HG02623 (cell line): ENCODE measurements around the gene MRPS2.
"Not testable (repeated sequence)": the region's sequence is repeated elsewhere in the genome, so short reads cannot be mapped to it uniquely, and the experiment has no call there.

ENCODE experiments used
- ATAC-seq: cut with Tn5 transposase; IDR thresholded peaks from one replicate; pipeline ENCODE4 v1.9.1; 2021; ENCODE audit warnings: moderate library complexity; ENCODE audit not compliant: unreplicated experiment

Gene MRPS2

DNA sequence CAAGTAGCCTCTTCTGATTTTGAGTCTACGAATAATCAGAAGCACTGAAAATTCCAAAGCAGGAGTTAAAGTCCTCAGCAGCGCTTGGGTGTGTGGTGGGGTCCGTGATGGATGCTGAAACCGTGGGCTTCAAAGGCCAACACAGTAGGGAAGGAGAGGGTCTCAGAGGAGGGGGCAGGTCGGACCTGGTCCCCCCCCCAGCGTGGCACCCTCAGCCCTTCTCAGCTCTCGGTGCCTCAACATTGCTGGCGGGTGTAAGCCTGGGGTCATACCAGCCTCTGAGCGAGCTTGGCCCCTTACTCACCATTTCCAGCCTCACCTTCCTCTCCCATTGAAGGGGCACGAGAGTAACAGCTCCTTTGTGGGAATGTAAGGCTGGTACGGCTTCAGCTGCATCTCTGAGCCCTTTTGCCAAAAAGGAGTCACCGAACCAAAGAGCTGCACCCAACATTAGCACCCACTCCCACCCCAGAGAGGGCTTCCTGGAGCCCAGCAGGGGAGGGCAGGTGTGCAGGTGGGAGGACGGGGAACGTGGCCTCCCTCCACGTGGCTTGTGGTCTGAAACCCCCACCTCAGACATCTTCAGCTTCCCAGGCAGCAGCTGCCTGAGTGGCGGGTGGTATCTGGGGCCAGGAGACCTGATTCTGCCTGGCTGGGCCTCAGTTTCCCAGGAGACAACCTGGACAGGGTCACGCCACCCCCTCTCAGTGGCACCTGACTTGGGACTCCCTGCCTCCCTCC lies 14.0 kb downstream of the MRPS2 start:
- no peak for ATAC-seq

DNA sequence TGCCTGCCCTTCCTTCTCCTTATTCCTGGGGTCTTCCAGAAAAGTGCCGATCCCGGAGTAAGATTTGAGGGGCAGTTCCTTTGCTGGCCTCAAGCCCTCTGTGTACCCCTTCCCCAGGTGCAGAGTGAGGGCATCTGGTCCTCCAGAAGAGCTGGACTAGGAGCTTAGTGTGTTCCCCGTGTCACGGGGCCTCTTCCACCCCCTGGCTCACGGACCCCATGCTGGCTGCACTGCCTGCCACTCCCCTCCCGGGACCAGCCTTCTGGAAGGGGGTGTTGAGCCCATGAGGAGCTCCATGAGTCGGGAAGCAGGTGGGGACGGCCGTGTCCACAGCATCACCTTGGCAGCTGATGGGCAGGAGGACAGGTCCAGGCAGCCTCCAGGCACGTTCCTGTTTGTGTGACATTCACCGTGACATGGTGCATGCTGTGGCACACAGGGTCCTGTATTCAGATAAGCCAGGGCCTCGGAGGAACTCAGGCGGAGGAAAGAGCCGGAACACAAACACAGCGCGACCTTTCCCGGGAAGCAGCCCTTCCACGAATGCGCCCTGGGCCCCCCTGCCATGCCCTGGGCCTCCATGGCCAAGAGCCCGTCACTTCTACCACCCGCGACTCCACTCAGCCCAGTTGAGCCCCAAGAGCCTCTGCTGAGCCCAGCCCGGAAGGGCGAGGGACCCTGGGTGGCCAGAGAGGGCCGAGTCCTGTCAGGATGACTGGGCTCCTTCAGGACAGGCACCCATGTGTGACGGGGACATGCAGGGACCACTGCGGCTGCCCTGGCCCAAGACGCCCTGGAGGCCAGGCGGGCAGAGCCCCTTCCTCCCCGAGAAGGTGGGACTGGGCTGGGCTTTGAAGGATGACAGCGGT lies 14.8 kb downstream of the MRPS2 start:
- no peak for ATAC-seq

DNA sequence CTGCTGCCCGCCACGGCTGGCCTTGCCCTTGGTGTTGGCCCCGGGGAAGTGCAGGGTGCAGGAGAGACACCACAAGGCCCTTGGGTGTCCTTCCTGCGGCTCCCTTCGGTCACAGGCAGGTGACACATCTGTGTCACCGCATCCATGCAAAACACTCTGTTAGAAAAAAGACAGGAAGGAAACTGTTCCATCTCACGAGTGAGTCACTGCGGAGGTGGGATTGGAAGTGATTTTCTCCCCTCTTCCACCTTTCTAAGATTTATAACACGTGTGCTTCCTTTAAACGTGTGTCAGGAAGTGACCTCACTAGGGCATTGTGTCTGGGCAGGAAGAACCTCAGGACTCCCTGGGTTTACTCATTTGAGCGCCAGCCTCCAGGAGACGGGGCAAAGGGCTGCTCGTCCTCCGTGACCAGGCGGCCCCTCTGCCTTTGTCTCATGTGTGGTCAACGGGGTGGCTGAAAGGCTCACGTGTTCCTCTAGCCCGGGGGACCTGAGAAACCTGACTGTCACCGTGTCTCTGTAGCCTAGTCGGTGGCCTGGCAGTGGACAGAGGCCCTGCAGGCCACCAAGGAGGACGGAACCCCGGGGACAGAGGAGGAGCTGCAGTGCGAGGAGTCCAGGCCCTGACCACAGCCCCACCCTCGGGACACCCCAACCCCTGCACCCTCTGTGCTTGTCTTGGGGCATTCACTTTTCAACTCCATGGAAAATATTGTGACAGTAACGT lies 15.8 kb downstream of the MRPS2 start:
- no peak for ATAC-seq

DNA sequence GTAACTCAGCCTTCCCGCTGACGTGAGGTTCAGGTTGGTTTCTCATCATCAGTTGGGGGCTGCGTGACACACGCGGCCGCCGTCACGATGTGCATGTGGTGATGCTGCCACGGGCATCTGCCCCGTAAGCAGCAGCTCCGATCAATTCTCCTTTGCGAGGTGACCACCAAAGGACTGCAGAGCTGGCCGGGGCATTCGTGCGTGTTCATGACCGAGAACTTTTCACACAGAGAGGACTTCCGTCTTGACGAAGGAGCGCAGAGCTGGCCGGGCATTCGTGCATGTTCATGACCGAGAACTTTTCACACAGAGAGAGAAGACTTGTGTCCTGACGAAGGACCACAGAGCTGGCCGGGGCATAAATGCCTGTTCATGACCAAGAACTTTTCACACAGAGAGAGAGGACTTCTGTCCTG lies 16.9 kb downstream of the MRPS2 start:
- ATAC-seq, result no peak

- ATAC-seq, result no peak
These were observed 18.9 kb downstream of the MRPS2 start for GRCh38 chr9:135519179-135519971.

DNA sequence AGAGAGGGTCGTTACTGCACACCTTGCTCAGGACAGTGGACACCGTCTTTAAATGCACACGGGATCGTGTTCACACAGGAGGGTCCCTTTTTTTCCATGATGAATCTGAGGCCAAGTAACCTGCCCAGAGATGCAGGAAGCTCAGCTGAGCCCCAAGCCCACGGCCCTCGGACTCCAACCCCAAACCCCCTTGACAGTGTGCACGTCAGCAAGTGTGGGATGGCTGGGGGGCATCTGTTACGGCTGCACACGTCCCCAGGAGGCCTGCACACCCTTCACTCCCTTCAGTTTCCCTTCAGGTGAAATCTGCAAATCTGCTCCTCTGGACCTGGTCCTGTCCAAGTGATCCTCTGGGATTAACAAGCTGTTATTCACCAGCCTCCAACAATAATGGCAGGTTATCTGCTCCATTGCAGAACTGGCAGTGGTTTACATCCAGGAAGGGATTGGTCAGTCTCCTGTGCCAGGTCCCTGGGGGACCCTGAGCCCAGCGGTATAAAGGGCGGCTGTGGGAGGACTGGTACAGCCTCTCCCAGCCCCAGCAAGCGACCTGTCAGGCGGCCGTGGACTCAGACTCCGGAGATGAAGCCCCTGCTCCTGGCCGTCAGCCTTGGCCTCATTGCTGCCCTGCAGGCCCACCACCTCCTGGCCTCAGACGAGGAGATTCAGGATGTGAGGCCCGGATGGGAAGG lies 20.6 kb downstream of the MRPS2 start, which contains the start of gene LCN1:
TSS of gene LCN1 (plus strand) at position 525 of the 692 bp plus-strand sequence. CDS start at position 583, 58 bp downstream.
- no peak for ATAC-seq

GRCh38 chr9:135521608-135522095 lies 21.2 kb downstream of the MRPS2 start:
- ATAC-seq, result no peak

GRCh38 chr9:135522137-135522877 lies 21.8 kb downstream of the MRPS2 start:
- ATAC-seq, result no peak

- ATAC-seq, result no peak
These were observed 22.4 kb downstream of the MRPS2 start for GRCh38 chr9:135522931-135523330.

GRCh38 chr9:135523521-135524129 lies 23.1 kb downstream of the MRPS2 start:
- ATAC-seq, result no peak

- ATAC-seq, result no peak
These were observed 23.8 kb downstream of the MRPS2 start for GRCh38 chr9:135524130-135524861.

DNA sequence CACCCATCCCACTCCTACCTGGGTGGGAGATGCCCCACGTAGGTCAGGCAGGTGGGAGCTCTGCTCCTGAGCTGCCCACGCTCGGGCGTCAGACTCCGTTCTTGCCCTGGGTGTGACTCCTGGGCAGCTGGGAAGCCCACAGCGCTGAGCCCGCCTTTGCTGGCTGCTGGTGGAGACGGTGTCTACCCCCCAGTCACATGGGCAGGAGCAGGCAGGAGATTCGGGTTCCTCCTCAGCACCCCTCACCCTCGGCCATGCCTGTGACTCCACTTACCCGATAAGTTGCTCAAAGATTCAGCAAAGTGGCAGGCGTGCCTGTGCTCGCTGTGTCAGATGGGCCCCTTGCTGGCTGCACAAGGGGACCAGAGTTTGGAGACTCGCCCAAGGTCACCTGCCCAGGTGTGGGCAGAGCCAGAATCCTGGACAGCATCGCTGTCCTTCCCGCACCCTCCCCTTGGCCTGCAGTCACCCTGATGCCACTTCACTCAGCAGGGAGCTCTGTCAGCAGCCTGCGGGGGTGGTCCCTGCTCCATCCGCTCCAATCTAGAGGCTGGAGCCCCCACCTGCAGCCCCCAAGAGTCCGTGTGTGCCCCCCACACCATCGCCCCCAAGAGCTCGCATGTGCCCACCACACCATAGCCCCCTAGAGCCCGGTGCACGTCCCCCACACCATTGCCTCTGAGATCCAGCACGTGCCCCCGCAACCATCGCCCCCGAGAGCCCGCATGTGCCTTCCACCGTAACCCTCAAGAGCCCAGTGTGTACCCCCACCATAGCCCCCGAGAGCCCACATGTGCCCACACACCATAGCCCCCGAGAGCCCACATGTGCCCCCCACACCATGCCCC lies 25.0 kb downstream of the MRPS2 start:
- no peak for ATAC-seq

DNA sequence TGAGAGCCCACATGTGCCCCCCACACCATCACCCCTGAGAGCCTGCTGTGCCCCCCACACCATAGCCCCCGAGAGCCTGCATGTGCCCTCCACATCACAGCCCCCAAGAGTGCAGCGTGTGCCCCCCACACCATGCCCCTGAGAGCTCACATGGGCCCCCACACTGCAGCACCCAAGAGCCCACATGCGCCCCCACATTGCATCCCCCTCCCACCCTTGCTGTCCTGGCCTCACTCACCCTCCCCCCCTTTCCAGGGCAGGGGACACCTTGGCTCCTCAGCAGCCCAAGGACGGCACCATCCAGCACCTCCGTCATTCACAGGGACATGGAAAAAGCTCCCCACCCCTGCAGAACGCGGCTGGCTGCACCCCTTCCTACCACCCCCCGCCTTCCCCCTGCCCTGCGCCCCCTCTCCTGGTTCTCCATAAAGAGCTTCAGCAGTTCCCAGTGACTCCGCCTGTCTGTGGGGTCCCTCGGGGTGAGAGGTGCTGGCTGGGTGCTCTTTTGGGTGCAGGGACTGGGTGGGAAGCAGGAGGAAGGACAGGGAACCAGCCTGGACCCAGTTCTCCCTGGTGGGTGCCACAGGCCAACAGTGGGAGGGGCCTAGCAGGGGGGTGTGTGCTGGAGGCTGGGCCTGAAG lies 25.7 kb downstream of the MRPS2 start:
- no peak for ATAC-seq

GRCh38 chr9:135526730-135527571 lies 26.5 kb downstream of the MRPS2 start:
- no peak for ATAC-seq

DNA sequence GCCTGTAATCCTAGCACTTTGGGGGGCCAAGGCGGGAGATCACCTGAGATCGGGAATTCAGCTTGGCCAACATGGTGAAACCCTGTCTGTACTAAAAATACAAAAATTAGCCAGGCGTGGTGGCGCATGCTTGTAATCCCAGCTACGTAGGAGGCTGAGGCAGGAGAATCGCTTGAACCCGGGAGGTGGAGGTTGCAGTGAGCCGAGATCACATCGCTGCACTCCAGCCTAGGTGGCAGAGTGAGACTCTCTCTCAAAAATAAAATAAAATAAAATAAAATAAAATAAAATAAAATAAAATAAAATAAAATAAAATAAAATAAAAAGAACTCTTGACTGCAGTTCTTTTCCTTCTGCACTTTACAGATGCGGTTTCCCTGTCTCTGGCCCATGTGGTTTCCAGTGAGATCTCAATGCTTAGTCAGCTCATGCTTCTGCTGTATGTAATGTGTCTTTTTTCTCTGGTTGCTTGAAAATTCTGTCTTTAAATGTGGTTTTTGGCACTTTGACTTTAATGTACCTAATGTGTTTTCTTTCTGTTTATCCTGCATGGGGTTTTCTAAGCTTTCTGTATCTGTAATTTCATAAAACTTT lies 28.5 kb downstream of the MRPS2 start:
- ATAC-seq, result not testable (repeated sequence)
